Muscle of back (tissue), 11 donors: Measurements from ENCODE around the gene RSRC2. TPM values are rescaled to one million over a fixed set of nuclear protein-coding genes. Genes with fewer than 3 reads are reported as not detected.
A peak's percentile ranks its signal among the peaks of the same experiment; 100 is the strongest.
"Not testable (repeated sequence)": the region's sequence is repeated elsewhere in the genome, so short reads cannot be mapped to it uniquely, and the experiment has no call there.

Experiments used
- DNase-seq, 3 donors: peaks; one replicate each; pipeline versions ENCODE4 v3.0.0 to v3.0.0-alpha.2; 2013
- polyA plus RNA-seq, 10 donors: library from polyadenylated mRNA; unstranded; fragments of 120-200 nt; gene quantifications; one replicate each; pipeline ENCODE4 v1.2.1, GENCODE V29; 2013; ENCODE audit not compliant: insufficient read length in 10 of 10

The RSRC2 gene
- polyA plus RNA-seq, 10 donors, result 81.4 to 140 (median 107) TPM

GRCh38 chr12:122520676-122521075 is 6.1 kb downstream of the RSRC2 start:
- no peak for DNase-seq

- DNase-seq, result no peak
These were observed 7.3 kb downstream of the RSRC2 start for GRCh38 chr12:122519418-122519817.

- no peak for DNase-seq
These were observed 7.8 kb downstream of the RSRC2 start for GRCh38 chr12:122518908-122519307.

GRCh38 chr12:122517877-122518276 is 8.9 kb downstream of the RSRC2 start:
- peak in 1 of 3 donors; percentile 15 for DNase-seq

- DNase-seq, result no peak
These were observed 10.0 kb downstream of the RSRC2 start for GRCh38 chr12:122516544-122517361.

- DNase-seq, result no peak
These were observed 11.5 kb downstream of the RSRC2 start for GRCh38 chr12:122515275-122515674.

- no peak for DNase-seq
These were observed 13.1 kb downstream of the RSRC2 start for GRCh38 chr12:122513660-122514059.

- not testable (repeated sequence) for DNase-seq
These were observed 13.7 kb downstream of the RSRC2 start for GRCh38 chr12:122513028-122513427.

- DNase-seq, result no peak
These were observed 18.6 kb downstream of the RSRC2 start for GRCh38 chr12:122508163-122508562.

- DNase-seq, result no peak
These were observed 20.3 kb downstream of the RSRC2 start for GRCh38 chr12:122506393-122506938.

- no peak for DNase-seq
These were observed 21.2 kb downstream of the RSRC2 start for GRCh38 chr12:122505419-122506051.

- DNase-seq, result no peak
These were observed 22.7 kb downstream of the RSRC2 start for GRCh38 chr12:122503783-122504590.

GRCh38 chr12:122503147-122503751 is 23.5 kb downstream of the RSRC2 start:
- DNase-seq, result no peak

- no peak for DNase-seq
These were observed 25.2 kb downstream of the RSRC2 start for GRCh38 chr12:122501489-122501989.

GRCh38 chr12:122500685-122501488 is 25.8 kb downstream of the RSRC2 start, which contains the start of gene ZCCHC8:
Gene ZCCHC8, minus strand, starts transcription at chr12:122500932. Its CDS starts 92 bp downstream, at chr12:122500840.
- peak; percentile 96 to 98 (median 98) for DNase-seq

- DNase-seq, result peak; percentile 61 to 88 (median 76)
These were observed 26.6 kb downstream of the RSRC2 start for GRCh38 chr12:122499991-122500684.

- DNase-seq, result no peak
These were observed 31.5 kb downstream of the RSRC2 start for GRCh38 chr12:122495258-122495657.

- DNase-seq, result not testable (repeated sequence)
These were observed 33.5 kb downstream of the RSRC2 start for GRCh38 chr12:122493222-122493621.

GRCh38 chr12:122491991-122492390 is 34.7 kb downstream of the RSRC2 start:
- no peak for DNase-seq

- no peak for DNase-seq
These were observed 37.7 kb downstream of the RSRC2 start for GRCh38 chr12:122489038-122489437.
